ENCODE measurements around the gene ZBTB12.
"Not testable (repeated sequence)": the region's sequence is repeated elsewhere in the genome, so short reads cannot be mapped to it uniquely, and the experiment has no call there.

GRCh38 chr6:31868658-31868971 lies 33.3 kb downstream of the ZBTB12 start:
- TF ChIP-seq POLR2AphosphoS5 (IDR thresholded peaks at IDR 0.05; ENCODE audit: borderline replicate concordance, low read depth, low read length); EZH2 (IDR thresholded peaks at IDR 0.05); FOXP2 (optimal IDR thresholded peaks at IDR 0.05; ENCODE audit: control extremely low read depth, extremely low read length, insufficient read depth): not testable (repeated sequence)

Data from SK-N-MC (cell line).